ENCODE measurements around the gene NFYC. TPM values are rescaled to one million over a fixed set of nuclear protein-coding genes. Genes with fewer than 3 reads are reported as not detected.
A peak's percentile ranks its signal among the peaks of the same experiment; 100 is the strongest.

Gene NFYC
- polyA plus RNA-seq, 6 donors from 2014 or later = 60.3 to 95.4 (median 73.0) TPM

DNA sequence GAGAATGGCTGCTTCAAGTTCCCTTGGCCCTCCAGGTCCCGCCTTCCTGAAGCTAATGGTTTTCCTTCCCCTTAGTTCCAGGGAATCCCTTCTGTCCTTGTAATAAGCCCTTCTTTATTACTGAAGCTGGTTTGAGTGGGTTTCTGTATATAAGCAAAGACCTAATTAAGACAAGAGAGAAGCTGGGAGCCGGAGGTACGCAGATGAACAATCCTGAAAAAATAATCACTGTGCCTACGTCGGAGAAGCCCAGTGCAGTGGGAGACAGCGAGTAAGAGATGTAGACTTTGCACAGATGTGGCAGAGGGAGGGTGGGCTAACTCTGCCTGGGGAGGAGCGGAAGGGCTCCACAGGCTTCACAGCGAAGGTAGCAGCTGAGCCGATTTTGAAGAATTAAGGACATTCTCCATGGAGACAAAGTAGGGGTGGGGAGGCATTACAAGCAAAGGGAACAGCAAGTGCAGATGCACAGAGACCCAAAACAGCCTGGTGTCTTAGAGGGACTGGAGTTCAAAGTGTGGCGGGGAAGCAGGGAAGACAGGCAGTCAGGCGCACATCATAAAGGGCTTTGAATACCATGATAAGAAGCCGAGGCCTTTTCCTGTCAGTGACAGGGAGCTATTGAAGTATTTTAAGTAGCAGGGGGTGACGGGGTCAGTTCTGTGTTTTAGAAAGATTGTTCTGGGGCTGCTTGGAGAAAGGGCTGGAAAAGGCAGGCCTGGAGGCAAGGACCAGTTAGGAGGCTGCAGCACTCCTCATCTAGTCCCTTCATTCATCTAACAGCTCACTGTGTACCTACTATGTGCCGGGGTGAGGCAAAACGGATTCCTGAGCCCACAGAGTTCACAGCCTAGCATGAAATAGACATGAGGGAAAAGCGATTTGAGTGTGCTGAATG, 32.5 kb upstream of the NFYC start:
- DNase-seq (no peak), ATAC-seq (ENCODE audit: low read depth in 2 of 2) (no peak)
- Mint-ChIP-seq H3K36me3 (no peaks in the 10 kb centered on the region), H3K27me3 (peaks cover 4 to 10% (median 9%) of the 10 kb centered on the region in 3 donors), H3K4me3 (no peak overlapping the region), H3K27ac (no peak overlapping the region), H3K9me3 (no peaks in the 10 kb centered on the region), H3K4me1 (peaks cover 13 to 20% (median 15%) of the 10 kb centered on the region in 3 donors)

DNA sequence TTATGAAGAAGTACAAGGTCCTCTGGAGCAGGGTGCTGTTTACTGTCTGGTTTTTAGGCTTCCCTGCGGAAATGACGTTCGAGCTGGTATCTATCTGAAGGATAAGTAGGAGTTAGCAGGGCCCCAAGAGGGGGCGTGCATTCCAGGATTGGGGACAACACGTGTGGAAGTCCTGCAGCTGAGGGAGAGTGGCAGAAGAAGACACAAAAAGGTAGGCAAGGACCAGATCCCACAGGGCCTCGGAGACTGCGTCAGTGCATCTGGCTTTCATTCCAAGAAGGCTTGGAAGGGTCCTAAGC, 31.9 kb upstream of the NFYC start:
- H3K4me3 Mint-ChIP-seq = no peak overlapping the region
- ATAC-seq (ENCODE audit: low read depth in 2 of 2) (no peak), DNase-seq (no peak)
- H3K9me3 Mint-ChIP-seq = no peaks in the 10 kb centered on the region
- no peak overlapping the region for H3K27ac Mint-ChIP-seq
- no peaks in the 10 kb centered on the region for H3K36me3 Mint-ChIP-seq
- H3K27me3 Mint-ChIP-seq = peaks cover 2 to 5% (median 3%) of the 10 kb centered on the region in 3 donors
- H3K4me1 Mint-ChIP-seq = peaks cover 13 to 16% (median 14%) of the 10 kb centered on the region in 3 donors

DNA sequence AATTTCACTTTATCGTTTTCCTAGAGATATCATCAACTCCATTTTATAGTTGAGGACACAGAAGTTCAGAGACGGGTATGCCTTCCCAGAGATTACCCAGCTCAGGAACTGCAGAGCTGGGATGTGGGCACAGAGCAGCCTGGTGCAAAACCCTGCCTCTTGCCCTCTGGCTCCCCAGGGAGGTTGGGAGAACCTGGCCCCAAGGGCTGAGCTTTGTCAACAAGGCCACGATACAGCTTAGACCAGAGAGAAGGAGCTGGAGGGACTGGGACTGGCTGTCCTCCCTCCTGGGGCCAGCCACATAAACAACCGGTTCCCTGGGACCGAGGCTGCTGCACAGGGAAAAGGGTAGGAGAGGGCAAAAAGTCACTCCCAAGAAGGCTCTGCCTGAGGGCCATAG, 29.8 kb upstream of the NFYC start:
- H3K9me3 Mint-ChIP-seq = no peaks in the 10 kb centered on the region
- no peaks in the 10 kb centered on the region for H3K36me3 Mint-ChIP-seq
- ATAC-seq (ENCODE audit: low read depth in 2 of 2) = no peak
- no peak for DNase-seq
- no peak overlapping the region for H3K4me3 Mint-ChIP-seq
- peaks cover 22 to 27% (median 23%) of the 10 kb centered on the region in 3 donors for H3K4me1 Mint-ChIP-seq
- no peaks in the 10 kb centered on the region for H3K27me3 Mint-ChIP-seq
- H3K27ac Mint-ChIP-seq = peak overlapping the region in 2 of 6 donors; percentile 5 to 62

DNA sequence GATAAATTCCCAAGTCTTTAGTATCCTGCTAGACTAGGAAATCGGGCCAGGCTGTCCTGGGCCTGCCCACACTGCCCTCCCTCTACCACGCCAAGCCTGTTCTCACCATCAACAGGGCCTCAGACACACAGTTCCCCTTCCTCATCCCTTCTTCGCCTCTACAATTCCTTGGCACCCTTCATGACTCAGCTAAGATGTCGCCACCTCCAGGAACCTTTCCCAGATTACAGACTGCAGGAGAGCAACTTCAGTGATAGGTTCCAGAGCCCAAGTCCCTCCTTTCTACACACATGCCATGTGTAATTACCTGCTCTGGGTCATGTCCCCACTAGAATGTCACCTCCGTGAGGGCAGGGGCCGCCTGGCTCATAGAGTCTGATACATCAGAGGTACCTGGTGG, 29.4 kb upstream of the NFYC start:
- Mint-ChIP-seq H3K4me3 (peak overlapping the region in 1 of 8 donors; percentile 2), H3K27me3 (no peaks in the 10 kb centered on the region), H3K36me3 (no peaks in the 10 kb centered on the region), H3K9me3 (no peaks in the 10 kb centered on the region), H3K27ac (no peak overlapping the region), H3K4me1 (peaks cover 22 to 27% (median 23%) of the 10 kb centered on the region in 3 donors)
- DNase-seq (no peak), ATAC-seq (ENCODE audit: low read depth in 2 of 2) (no peak)

- Mint-ChIP-seq H3K36me3 (no peaks in the 10 kb centered on the region), H3K4me1 (peaks cover 22 to 27% (median 23%) of the 10 kb centered on the region in 3 donors), H3K4me3 (peak overlapping the region in 3 of 8 donors; percentile 60 to 85 (median 70)), H3K9me3 (no peaks in the 10 kb centered on the region), H3K27ac (peak overlapping the region in 2 of 6 donors; percentile 12 to 89), H3K27me3 (no peaks in the 10 kb centered on the region)
- ATAC-seq (ENCODE audit: low read depth in 2 of 2) (no peak), DNase-seq (no peak)
Observed at GRCh38 chr1:40662864-40663263, 28.6 kb upstream of the NFYC start.

GRCh38 chr1:40663324-40664166, 28.0 kb upstream of the NFYC start:
- no peak for ATAC-seq (ENCODE audit: low read depth in 2 of 2)
- no peak for DNase-seq
- Mint-ChIP-seq H3K27ac (peak overlapping the region in 4 of 6 donors; percentile 15 to 83 (median 52)), H3K27me3 (no peaks in the 10 kb centered on the region), H3K9me3 (no peaks in the 10 kb centered on the region), H3K4me3 (peak overlapping the region in 6 of 8 donors; percentile 24 to 85 (median 66)), H3K4me1 (peaks cover 22 to 33% (median 25%) of the 10 kb centered on the region in 3 donors), H3K36me3 (no peaks in the 10 kb centered on the region)

- H3K4me1 Mint-ChIP-seq = peaks cover 26 to 39% (median 31%) of the 10 kb centered on the region in 3 donors
- peak overlapping the region; percentile 24 to 92 (median 82) for H3K4me3 Mint-ChIP-seq
- peak overlapping the region in 1 of 6 donors; percentile 32 for H3K27ac Mint-ChIP-seq
- H3K9me3 Mint-ChIP-seq = no peaks in the 10 kb centered on the region
- no peaks in the 10 kb centered on the region for H3K27me3 Mint-ChIP-seq
- no peaks in the 10 kb centered on the region for H3K36me3 Mint-ChIP-seq
- no peak for DNase-seq
- no peak for ATAC-seq (ENCODE audit: low read depth in 2 of 2)
Observed at GRCh38 chr1:40664167-40664537, 27.4 kb upstream of the NFYC start.

DNA sequence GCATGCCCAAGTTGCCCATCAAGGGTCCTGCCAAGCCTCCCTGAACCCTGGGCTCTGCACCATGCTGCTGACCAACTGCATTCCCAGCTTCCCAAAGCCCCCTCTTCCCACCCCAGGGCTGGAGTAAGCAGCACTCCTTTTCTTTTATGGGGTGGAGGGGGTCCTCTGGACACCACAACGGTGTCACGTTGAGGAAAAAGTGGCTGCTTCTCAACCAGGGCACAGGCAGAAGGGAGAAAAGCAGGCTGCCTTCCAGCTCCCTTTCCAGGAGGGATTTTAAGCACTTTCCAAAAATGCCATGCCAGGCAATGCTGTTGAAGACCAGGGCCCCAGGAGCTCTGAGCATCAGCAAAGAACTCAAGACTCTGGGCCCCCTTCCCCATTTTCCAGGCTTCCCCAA, 26.7 kb upstream of the NFYC start:
- no peak for ATAC-seq (ENCODE audit: low read depth in 2 of 2)
- peak overlapping the region in 1 of 6 donors; percentile 32 for H3K27ac Mint-ChIP-seq

GRCh38 chr1:40665335-40666171, 26.0 kb upstream of the NFYC start, which contains the start of gene RIMS3:
TSS of gene RIMS3 (minus strand) at chr1:40665682. CDS start at chr1:40641925, 23,757 bp downstream.
- H3K4me1 Mint-ChIP-seq = peaks cover 26 to 41% (median 34%) of the 10 kb centered on the region in 3 donors
- peak within 1 kb of the TSS in 5 of 6 donors; percentile 46 to 97 (median 80) for H3K27ac Mint-ChIP-seq
- ATAC-seq (ENCODE audit: low read depth in 2 of 2) = peak; percentile 69 to 80
- peak; percentile 85 for DNase-seq
- H3K27me3 Mint-ChIP-seq = no peaks in the 10 kb centered on the region
- peak within 1 kb of the TSS; percentile 81 to 98 (median 90) for H3K4me3 Mint-ChIP-seq
- H3K9me3 Mint-ChIP-seq = no peaks in the 10 kb centered on the region
- no peaks in the 10 kb centered on the region for H3K36me3 Mint-ChIP-seq

More for the DNA sequence above, 26.7 kb upstream of the NFYC start:
- Mint-ChIP-seq H3K4me3 (peak overlapping the region; percentile 76 to 92 (median 84)), H3K27me3 (no peaks in the 10 kb centered on the region), H3K9me3 (no peaks in the 10 kb centered on the region), H3K36me3 (no peaks in the 10 kb centered on the region), H3K4me1 (peaks cover 26 to 41% (median 34%) of the 10 kb centered on the region in 3 donors)
- no peak for DNase-seq

GRCh38 chr1:40668769-40669525, 22.6 kb upstream of the NFYC start:
- ATAC-seq (ENCODE audit: low read depth in 2 of 2) (peak; percentile 70 to 82), DNase-seq (peak; percentile 80)
- Mint-ChIP-seq H3K27ac (peak overlapping the region in 3 of 6 donors; percentile 41 to 65 (median 52)), H3K4me1 (peaks cover 19 to 31% (median 21%) of the 10 kb centered on the region in 3 donors), H3K9me3 (no peaks in the 10 kb centered on the region), H3K4me3 (peak overlapping the region; percentile 44 to 84 (median 74)), H3K36me3 (no peaks in the 10 kb centered on the region), H3K27me3 (peaks cover 0 to 7% (median 5%) of the 10 kb centered on the region in 3 donors)

GRCh38 chr1:40673452-40673851, 18.1 kb upstream of the NFYC start:
- peaks cover 4 to 10% (median 9%) of the 10 kb centered on the region in 3 donors for H3K4me1 Mint-ChIP-seq
- peaks cover 0 to 14% (median 7%) of the 10 kb centered on the region in 3 donors for H3K27me3 Mint-ChIP-seq
- no peaks in the 10 kb centered on the region for H3K36me3 Mint-ChIP-seq
- no peak overlapping the region for H3K4me3 Mint-ChIP-seq
- no peak for ATAC-seq (ENCODE audit: low read depth in 2 of 2)
- H3K9me3 Mint-ChIP-seq = no peaks in the 10 kb centered on the region
- no peak for DNase-seq
- H3K27ac Mint-ChIP-seq = no peak overlapping the region

DNA sequence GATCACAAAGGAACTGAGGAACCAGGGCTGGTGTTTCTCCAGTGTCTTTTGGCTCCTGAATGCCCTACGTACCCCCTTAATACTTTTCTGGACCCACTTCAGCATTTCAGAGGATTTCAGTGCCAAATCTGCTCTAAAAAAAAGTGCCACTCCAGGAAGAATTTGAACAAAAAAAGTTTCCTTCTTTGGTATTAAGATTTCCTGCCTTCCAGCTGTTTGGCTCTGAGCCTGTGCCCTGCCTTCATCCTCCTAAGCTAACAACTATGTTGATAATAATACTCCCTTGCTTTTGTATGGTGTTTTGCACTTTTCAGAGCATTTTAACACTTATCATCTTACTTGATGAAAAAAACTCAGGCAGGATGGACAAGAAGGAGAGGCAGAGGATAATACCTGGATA, 15.0 kb upstream of the NFYC start:
- H3K27me3 Mint-ChIP-seq = peaks cover 0 to 14% (median 7%) of the 10 kb centered on the region in 3 donors
- no peaks in the 10 kb centered on the region for H3K9me3 Mint-ChIP-seq
- peaks cover 0 to 5% (median 0%) of the 10 kb centered on the region in 3 donors for H3K4me1 Mint-ChIP-seq
- ATAC-seq (ENCODE audit: low read depth in 2 of 2) (no peak), DNase-seq (no peak)
- no peaks in the 10 kb centered on the region for H3K36me3 Mint-ChIP-seq
- no peak overlapping the region for H3K4me3 Mint-ChIP-seq
- peak overlapping the region in 1 of 6 donors; percentile 61 for H3K27ac Mint-ChIP-seq
